Retinal pigment epithelial cell (primary cell): ENCODE measurements around the gene NAT16.

Experiments used
- DNase-seq: peaks from one replicate; pipeline ENCODE4 v3.0.0-alpha.2; 2010; ENCODE audit warnings: low read depth
- H3K4me3 ChIP-seq: 2 replicates; pipeline ENCODE4 v1.5.1; 2011; ENCODE audit warnings: mild to moderate bottlenecking, low read length, control low read depth, moderate library complexity
- CTCF ChIP-seq: conservative IDR thresholded peaks from 2 replicates; pipeline ENCODE4 v1.5.1; 2011; ENCODE audit warnings: low read depth, low read length, control low read depth, inconsistent platforms

Gene NAT16

GRCh38 chr7:101169838-101170551, 10.1 kb downstream of the NAT16 start:
- no peak overlapping the region for H3K4me3 ChIP-seq
- TF ChIP-seq CTCF: peak; percentile 94
- DNase-seq: no peak

- H3K4me3 ChIP-seq: no peak overlapping the region
- DNase-seq: no peak
- TF ChIP-seq CTCF: no peak
These were observed 10.8 kb downstream of the NAT16 start for GRCh38 chr7:101169110-101169837.

- DNase-seq: no peak
- TF ChIP-seq CTCF: no peak
- no peak overlapping the region for H3K4me3 ChIP-seq
These were observed 11.6 kb downstream of the NAT16 start for GRCh38 chr7:101168412-101169049.

GRCh38 chr7:101167645-101168411, 12.3 kb downstream of the NAT16 start:
- no peak overlapping the region for H3K4me3 ChIP-seq
- DNase-seq: no peak
- TF ChIP-seq CTCF: no peak

GRCh38 chr7:101166909-101167644, 13.0 kb downstream of the NAT16 start:
- H3K4me3 ChIP-seq: no peak overlapping the region
- no peak for TF ChIP-seq CTCF
- no peak for DNase-seq

GRCh38 chr7:101166648-101166908, 13.5 kb downstream of the NAT16 start:
- DNase-seq: no peak
- TF ChIP-seq CTCF: no peak
- no peak overlapping the region for H3K4me3 ChIP-seq
